ENCODE measurements around the gene SERPINA9.
"Not testable (repeated sequence)": the region's sequence is repeated elsewhere in the genome, so short reads cannot be mapped to it uniquely, and the experiment has no call there.

The SERPINA9 gene

GRCh38 chr14:94423453-94424056 is 52.4 kb downstream of the SERPINA9 start:
- DNase-seq: peak in 8 of 14 donors; percentile 4 to 33 (median 15)

GRCh38 chr14:94421316-94421715 is 54.7 kb downstream of the SERPINA9 start:
- DNase-seq: no peak

DNA sequence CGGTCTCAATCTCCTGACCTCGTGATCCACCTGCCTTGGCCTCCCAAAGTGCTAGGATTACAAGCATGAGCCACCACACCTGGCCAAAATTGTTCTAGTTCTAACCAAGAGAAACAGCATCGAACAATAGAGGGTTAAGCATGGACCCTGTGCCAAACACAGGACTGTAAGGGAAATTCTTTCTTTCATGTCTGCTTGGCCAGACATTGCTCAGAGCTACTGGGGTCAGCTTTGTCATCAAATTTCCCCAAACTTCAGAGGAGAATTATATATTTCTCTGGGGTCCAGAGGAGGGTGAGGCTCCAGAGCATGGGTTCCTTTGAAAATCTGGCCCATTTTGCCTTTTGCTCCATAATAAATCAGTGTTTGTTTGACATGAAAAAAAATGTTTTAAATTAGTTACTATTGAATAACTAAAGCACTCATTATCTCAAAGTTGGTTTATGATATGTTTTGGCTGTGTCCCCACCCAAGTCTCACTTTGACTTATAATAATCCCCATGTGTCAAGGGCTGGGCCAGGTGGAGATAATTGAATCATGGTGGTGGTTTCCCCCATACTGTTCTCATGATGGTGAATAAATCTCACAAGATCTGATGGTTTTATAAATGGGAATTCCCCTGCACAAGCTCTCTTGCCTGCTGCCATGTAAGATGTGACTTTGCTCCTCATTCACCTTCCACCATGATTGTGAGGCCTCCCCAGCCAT is 58.3 kb downstream of the SERPINA9 start:
- DNase-seq: not testable (repeated sequence)
